H1 (cell line): Measurements from ENCODE around the gene NHLH1. TPM values are rescaled to one million over a fixed set of nuclear protein-coding genes. Genes with fewer than 3 reads are reported as not detected.

Source experiments
- CTCF ChIA-PET: fragments of 300-600 bp; sonication (Branson Sonifier 250); formaldehyde crosslinking; loops from one replicate; lab custom pipeline; 2021; ENCODE audit not compliant: partially characterized antibody; lab: Charles Lee
- POLR2A ChIA-PET: fragments of 300-600 bp; sonication (Branson Sonifier 250); formaldehyde crosslinking; loops from one replicate; lab custom pipeline; 2021; ENCODE audit warnings: inconsistent platforms; ENCODE audit not compliant: partially characterized antibody; lab: Charles Lee
- DNase-seq, 2 experiments: peaks; one replicate each; pipeline versions ENCODE4 v3.0.0 to v3.0.0-alpha.2; 2010 to 2022; ENCODE audit warnings: low spot score in 2 of 2, low read depth in 1 of 2, mixed read lengths in 1 of 2
- FAIRE-seq: peaks from 2 replicates; lab custom pipeline; 2011; peaks lifted over from hg19 to GRCh38; lab: Jason Lieb, UNC
- H2AFZ ChIP-seq: 2 replicates; pipeline ENCODE4 v1.8.1; 2012; ENCODE audit warnings: low read length, inconsistent platforms
- H2AK5ac ChIP-seq: 2 replicates; pipeline ENCODE4 v1.6.1; 2013; ENCODE audit warnings: low read depth, low read length
- H2BK120ac ChIP-seq: replicated peaks from 2 replicates; pipeline ENCODE3; 2013; ENCODE audit warnings: low read depth, low read length, inconsistent platforms
- H2BK12ac ChIP-seq: 2 replicates; pipeline ENCODE4 v1.6.1; 2013; ENCODE audit warnings: low read depth, low read length
- H2BK15ac ChIP-seq: 2 replicates; pipeline ENCODE4 v1.6.1; 2013; ENCODE audit warnings: low read length
- H2BK20ac ChIP-seq: 2 replicates; pipeline ENCODE4 v1.6.1; 2013; ENCODE audit warnings: low read length
- H2BK5ac ChIP-seq: 2 replicates; pipeline ENCODE4 v1.6.1; 2013; ENCODE audit warnings: low read depth, low read length
- H3K14ac ChIP-seq: 2 replicates; pipeline ENCODE4 v1.6.1; 2013; ENCODE audit warnings: inconsistent platforms; ENCODE audit not compliant: insufficient read length
- H3K18ac ChIP-seq: 2 replicates; pipeline ENCODE4 v1.6.1; 2013; ENCODE audit warnings: low read length; ENCODE audit errors: extremely low read depth
- H3K23ac ChIP-seq: 2 replicates; pipeline ENCODE4 v1.6.1; 2013; ENCODE audit warnings: inconsistent platforms; ENCODE audit not compliant: insufficient read length
- H3K23me2 ChIP-seq: 2 replicates; pipeline ENCODE4 v1.6.1; 2013; ENCODE audit warnings: low read depth, low read length
- H3K27ac ChIP-seq: 2 replicates; pipeline ENCODE4 v1.6.1; 2011; ENCODE audit warnings: low read depth, low read length, inconsistent platforms
- H3K27me3 ChIP-seq, 4 experiments: replicated peaks in 1 of 4; 1 replicate in 1 of 4; 2 replicates in 3 of 4; pipeline versions ENCODE4 v1.6.1 to v1.8.1; 2011 to 2013; ENCODE audit warnings: low read length in 3 of 4, mild to moderate bottlenecking in 3 of 4, inconsistent platforms in 2 of 4, mixed read lengths in 2 of 4, moderate library complexity in 1 of 4; ENCODE audit not compliant: control insufficient read depth in 3 of 4, insufficient read depth in 3 of 4; ENCODE audit errors: extremely low read depth in 1 of 4
- H3K36me3 ChIP-seq, 4 experiments: 2 replicates each; pipeline versions ENCODE4 v1.6.1 to v1.8.1; 2011 to 2013; ENCODE audit warnings: mild to moderate bottlenecking in 4 of 4, low read length in 3 of 4, moderate library complexity in 2 of 4, control low read depth in 1 of 4, inconsistent platforms in 1 of 4; ENCODE audit not compliant: insufficient read depth in 4 of 4, control insufficient read depth in 2 of 4
- H3K4ac ChIP-seq: replicated peaks from 2 replicates; pipeline ENCODE3; 2013; ENCODE audit warnings: low read length, low read depth, mixed read lengths, inconsistent platforms; ENCODE audit not compliant: insufficient read length
- H3K4me1 ChIP-seq, 4 experiments: replicated peaks in 1 of 4; 1 replicate in 1 of 4; 2 replicates in 3 of 4; pipeline versions ENCODE4 v1.6.1 to v1.8.1; 2011 to 2013; ENCODE audit warnings: low read length in 3 of 4, inconsistent platforms in 2 of 4, mixed read lengths in 1 of 4; ENCODE audit not compliant: insufficient read depth in 4 of 4, control insufficient read depth in 3 of 4
- H3K4me2 ChIP-seq, 2 experiments: 2 replicates each; pipeline versions ENCODE4 v1.6.1 to v1.8.1; 2011 to 2013; ENCODE audit warnings: low read depth in 2 of 2, low read length in 2 of 2, control low read depth in 1 of 2, inconsistent platforms in 1 of 2, mild to moderate bottlenecking in 1 of 2; ENCODE audit not compliant: insufficient read depth in 1 of 2
- H3K4me3 ChIP-seq, 4 experiments: fragments of 200-600, 300-600 bp in 1 of 4; sonication (generic), shearing (Covaris generic), sonication (Bioruptor Twin) in 1 of 4; 2 replicates each; pipeline versions ENCODE4 v1.5.1 to v1.8.1; 2011 to 2016; ENCODE audit warnings: low read length in 4 of 4, low read depth in 3 of 4, control low read depth in 2 of 4, inconsistent platforms in 2 of 4, mild to moderate bottlenecking in 2 of 4, mixed read lengths in 1 of 4, moderate library complexity in 1 of 4; ENCODE audit not compliant: insufficient read depth in 2 of 4; ENCODE audit errors: extremely low read depth in 1 of 4
- H3K56ac ChIP-seq: replicated peaks from 2 replicates; pipeline ENCODE3; 2013; ENCODE audit warnings: low read depth, mild to moderate bottlenecking, mixed read lengths, low read length, inconsistent platforms; ENCODE audit not compliant: insufficient read length
- H3K79me1 ChIP-seq: 2 replicates; pipeline ENCODE4 v1.6.1; 2013; ENCODE audit warnings: low read depth, low read length, control low read depth
- H3K79me2 ChIP-seq, 2 experiments: 2 replicates each; pipeline versions ENCODE4 v1.6.1 to v1.8.1; 2012 to 2013; ENCODE audit warnings: low read length in 2 of 2, mild to moderate bottlenecking in 2 of 2, inconsistent platforms in 1 of 2; ENCODE audit not compliant: insufficient read depth in 2 of 2, control insufficient read depth in 1 of 2
- H3K9ac ChIP-seq, 4 experiments: replicated peaks in 1 of 4; 1 replicate in 1 of 4; 2 replicates in 3 of 4; pipeline versions ENCODE4 v1.6.1 to v1.8.1; 2011 to 2013; ENCODE audit warnings: low read depth in 3 of 4, low read length in 3 of 4, control low read depth in 2 of 4, mild to moderate bottlenecking in 2 of 4, moderate library complexity in 2 of 4, inconsistent platforms in 1 of 4; ENCODE audit errors: extremely low read depth in 1 of 4
- H3K9me3 ChIP-seq, 2 experiments: 2 replicates each; pipeline versions ENCODE4 v1.6.1 to v1.8.1; 2012 to 2013; ENCODE audit warnings: mild to moderate bottlenecking in 2 of 2, moderate library complexity in 2 of 2, control low read depth in 1 of 2, inconsistent platforms in 1 of 2, low read depth in 1 of 2, low read length in 1 of 2, mixed read lengths in 1 of 2; ENCODE audit not compliant: insufficient read depth in 2 of 2
- H4K20me1 ChIP-seq, 2 experiments: replicated peaks in 1 of 2; 2 replicates each; pipeline versions ENCODE3 to v1.8.1; 2011 to 2013; ENCODE audit warnings: inconsistent platforms in 2 of 2, low read length in 2 of 2, mild to moderate bottlenecking in 1 of 2; ENCODE audit not compliant: insufficient read depth in 2 of 2, control insufficient read depth in 1 of 2
- H4K5ac ChIP-seq: 2 replicates; pipeline ENCODE4 v1.6.1; 2013; ENCODE audit warnings: low read length, low read depth, mixed read lengths, inconsistent platforms; ENCODE audit not compliant: insufficient read length
- H4K8ac ChIP-seq: 2 replicates; pipeline ENCODE4 v1.8.0; 2013; ENCODE audit warnings: mild to moderate bottlenecking, moderate library complexity, low read length, inconsistent platforms; ENCODE audit not compliant: insufficient read depth; ENCODE audit errors: extremely low read depth
- H4K91ac ChIP-seq: replicated peaks from 2 replicates; pipeline ENCODE3; 2013; ENCODE audit warnings: low read length, mixed read lengths, inconsistent platforms; ENCODE audit not compliant: insufficient read length
- CEBPB ChIP-seq: IDR thresholded peaks from 2 replicates; pipeline ENCODE4 v1.6.1; 2012; ENCODE audit warnings: low read depth, low read length
- GTF2F1 ChIP-seq: IDR thresholded peaks from 2 replicates; pipeline ENCODE4 v1.6.1; 2012; ENCODE audit warnings: low read depth, low read length, improper control_type of control experiment, borderline replicate concordance
- TEAD4 ChIP-seq: IDR thresholded peaks from 2 replicates; pipeline ENCODE4 v1.6.1; 2012; ENCODE audit warnings: low read depth, low read length, inconsistent platforms, mixed read lengths
- WGBS, 2 experiments: shearing (Covaris generic) in 1 of 2; methylation state at CpG; one replicate each; pipeline versions ENCODE4 v1.1.6 to v1.1.7; 2013 to 2015; ENCODE audit warnings: low lambda C conversion rate in 2 of 2, mixed read lengths in 2 of 2, inconsistent platforms in 1 of 2, low coverage in 1 of 2, missing lambda C conversion rate in 1 of 2; ENCODE audit not compliant: insufficient replicate concordance in 2 of 2, insufficient coverage in 1 of 2, insufficient read length in 1 of 2; ENCODE audit errors: extremely low coverage in 1 of 2, missing lambda C conversion rate in 1 of 2; 5-methylcytosine and 5-hydroxymethylcytosine counted together
- polyA plus RNA-seq, 7 experiments: library from polyadenylated mRNA; depleted of rRNA in 3 of 7; stranded (reverse) in 5 of 7; unstranded in 2 of 7; fragments of >200 nt in 5 of 7; fragments of 200-250 nt in 2 of 7; gene quantifications; 1 replicate in 5 of 7; 2 replicates in 1 of 7; 4 replicates in 1 of 7; pipeline versions ENCODE4 v1.2.1 to v1.2.3, GENCODE V29; 2011 to 2013; ENCODE audit warnings: missing spikeins in 2 of 7, mixed read lengths in 2 of 7
- total RNA-seq: library from RNA; stranded (reverse); fragmentation: NEBNext Ultra II Directional; extraction: Animal tissue kit (Norgen Biotek cat#: 25700); gene quantifications from 2 replicates; pipeline ENCODE4 v1.2.1, GENCODE V29; 2021

The NHLH1 gene
- total and polyA plus RNA-seq, 2 of the 8 experiments (the other 6 are each of a cell fraction or from before 2014, with no cell fraction given) = 0.39 to 0.91 TPM

- Histone ChIP-seq H3K36me3 (peaks cover 7 to 35% (median 24%) of the 10 kb centered on the region in 4 experiments), H3K23ac (no peak overlapping the region), H2BK20ac (no peak overlapping the region), H3K9me3 (no peaks in the 10 kb centered on the region), H3K79me2 (peaks cover 4 to 49% of the 10 kb centered on the region in 2 experiments), H3K18ac (no peak overlapping the region), H3K9ac (no peak overlapping the region), H3K14ac (no peak overlapping the region), H2BK120ac (no peak overlapping the region), H2AK5ac (no peak overlapping the region), H3K4me1 (peaks cover 6 to 16% (median 13%) of the 10 kb centered on the region in 4 experiments), H4K20me1 (peaks cover 2 to 18% of the 10 kb centered on the region in 2 experiments), H3K79me1 (peaks cover 22% of the 10 kb centered on the region), H4K5ac (no peak overlapping the region), H2AFZ (no peak overlapping the region), H2BK5ac (no peak overlapping the region), H3K4ac (no peak overlapping the region), H2BK12ac (no peak overlapping the region), H3K4me3 (no peak overlapping the region), H3K23me2 (no peaks in the 10 kb centered on the region), H2BK15ac (no peak overlapping the region), H3K56ac (no peak overlapping the region), H3K4me2 (no peak overlapping the region), H4K91ac (no peak overlapping the region), H4K8ac (no peak overlapping the region; the same call in 1 of the 2 replicates), H3K27me3 (no peaks in the 10 kb centered on the region), H3K27ac (no peak overlapping the region)
- 93% methylated on average over 2 of the region's 2 CpGs; no CpG with 5 or more reads in 1 of the 2 experiments for WGBS, 2 experiments
- ChIA-PET POLR2A (interaction anchor here (1.5 kb wide), 1 partner anchor 12 kb away, joined by 4 read pairs; no protein-coding TSS in a partner anchor), CTCF (interaction anchor here (1.4 to 5.8 kb wide), 4 partner anchors 13 to 61 kb away, joined by 4 to 67 read pairs (median 34); no protein-coding TSS in a partner anchor)
- TF ChIP-seq CEBPB (no peak), GTF2F1 (no peak), TEAD4 (no peak)
- FAIRE-seq (no peak), DNase-seq (no peak)
Observed at GRCh38 chr1:160414881-160415280, 48.0 kb downstream of the NHLH1 start.
